ENCODE results near the gene ATAD5.

DNA sequence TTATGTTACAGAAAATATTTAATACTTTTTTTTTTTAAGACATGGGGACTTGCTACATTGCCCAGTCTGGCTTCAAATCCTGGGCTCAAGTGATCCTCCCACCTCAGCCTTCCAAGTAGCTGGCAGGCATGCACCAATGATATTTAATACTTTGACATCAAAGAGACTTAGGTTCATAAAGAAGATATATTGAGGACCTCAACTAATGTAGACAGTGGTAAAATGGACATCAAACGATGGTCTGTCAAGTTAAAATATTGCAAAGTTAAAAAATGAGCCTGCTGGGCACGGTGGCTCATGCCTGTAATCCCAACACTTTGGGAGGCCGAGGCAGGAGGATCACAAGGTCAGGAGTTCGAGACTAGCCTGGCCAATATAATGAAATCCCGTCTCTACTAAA, 65.5 kb downstream of the ATAD5 start:
- TF ChIP-seq EZH2 (IDR thresholded peaks at IDR 0.05) (no peak), CTCF (IDR thresholded peaks at IDR 0.05) (no peak), EZH2phosphoT487 (IDR thresholded peaks at IDR 0.05) (no peak)
